Measurements from ENCODE around the gene AKT2.

Gene AKT2

GRCh38 chr19:40302224-40303011 is 17.3 kb upstream of the AKT2 start:
- H3K4me1 ChIP-seq (ENCODE audit: control insufficient read depth, insufficient read depth, low read length, unreplicated experiment): no peaks in the 10 kb centered on the region
- H3K79me2 ChIP-seq (ENCODE audit: control insufficient read depth, insufficient read depth, low read length, unreplicated experiment): no peaks in the 10 kb centered on the region
- H3K36me3 ChIP-seq (ENCODE audit: insufficient read depth, low read length): no peaks in the 10 kb centered on the region
- H3K27ac ChIP-seq (ENCODE audit: low read depth, low read length): no peak overlapping the region
- H3K4me3 ChIP-seq (ENCODE audit: low read depth, low read length): no peak overlapping the region
- no peaks in the 10 kb centered on the region for H3K27me3 ChIP-seq (ENCODE audit: insufficient read depth, low read length)
- H2AFZ ChIP-seq (ENCODE audit: low read length, unreplicated experiment): no peak overlapping the region

- H3K27me3 ChIP-seq (ENCODE audit: insufficient read depth, low read length): no peaks in the 10 kb centered on the region
- H3K4me1 ChIP-seq (ENCODE audit: control insufficient read depth, insufficient read depth, low read length, unreplicated experiment): no peaks in the 10 kb centered on the region
- no peaks in the 10 kb centered on the region for H3K79me2 ChIP-seq (ENCODE audit: control insufficient read depth, insufficient read depth, low read length, unreplicated experiment)
- no peak overlapping the region for H3K4me3 ChIP-seq (ENCODE audit: low read depth, low read length)
- H2AFZ ChIP-seq (ENCODE audit: low read length, unreplicated experiment): no peak overlapping the region
- no peaks in the 10 kb centered on the region for H3K36me3 ChIP-seq (ENCODE audit: insufficient read depth, low read length)
- H3K27ac ChIP-seq (ENCODE audit: low read depth, low read length): no peak overlapping the region
Observed at GRCh38 chr19:40300668-40301067, 15.5 kb upstream of the AKT2 start.

DNA sequence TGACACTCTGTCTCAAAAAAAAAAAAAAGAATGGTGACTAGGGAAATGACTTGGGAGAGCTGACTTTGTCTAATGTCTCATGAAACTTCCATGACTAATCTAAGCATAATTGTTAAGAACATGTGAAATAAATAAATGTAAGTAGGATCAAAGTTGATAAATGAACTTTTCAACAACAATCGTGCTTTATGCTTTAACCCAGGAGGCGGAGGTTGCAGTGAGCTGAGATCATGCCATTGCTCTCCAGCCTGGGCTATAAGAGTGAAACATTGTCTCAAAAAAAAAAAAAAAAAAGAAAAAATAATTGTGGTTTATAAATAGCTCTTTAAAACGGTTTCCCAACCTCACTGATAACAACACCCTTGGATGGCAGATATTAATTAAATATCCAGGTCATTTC is 12.9 kb upstream of the AKT2 start:
- Histone ChIP-seq H3K79me2 (ENCODE audit: control insufficient read depth, insufficient read depth, low read length, unreplicated experiment) (no peaks in the 10 kb centered on the region), H3K4me1 (ENCODE audit: control insufficient read depth, insufficient read depth, low read length, unreplicated experiment) (no peaks in the 10 kb centered on the region), H2AFZ (ENCODE audit: low read length, unreplicated experiment) (no peak overlapping the region), H3K27ac (ENCODE audit: low read depth, low read length) (no peak overlapping the region), H3K36me3 (ENCODE audit: insufficient read depth, low read length) (no peaks in the 10 kb centered on the region), H3K27me3 (ENCODE audit: insufficient read depth, low read length) (no peaks in the 10 kb centered on the region), H3K4me3 (ENCODE audit: low read depth, low read length) (no peak overlapping the region)

DNA sequence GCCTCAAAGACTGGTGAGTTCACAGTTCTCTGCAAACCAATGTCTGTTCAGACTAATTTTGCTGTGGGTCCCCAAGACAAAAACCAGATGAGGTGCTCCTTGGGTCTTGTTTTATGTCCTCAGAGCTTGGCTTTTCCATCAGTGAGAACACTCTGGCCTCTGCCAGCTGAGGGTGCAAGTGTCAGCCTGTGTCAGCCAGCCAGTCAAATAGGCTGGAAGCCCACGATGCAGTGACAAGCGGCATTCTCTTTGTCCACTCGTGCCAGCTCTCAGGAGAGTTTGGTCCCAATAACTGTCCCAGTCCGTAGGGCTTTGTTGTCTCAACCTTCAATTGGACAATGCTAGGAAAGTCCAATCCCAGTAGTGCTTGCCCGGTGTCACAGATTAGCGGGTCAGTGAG is 9.4 kb upstream of the AKT2 start:
- Histone ChIP-seq H3K79me2 (ENCODE audit: control insufficient read depth, insufficient read depth, low read length, unreplicated experiment) (no peaks in the 10 kb centered on the region), H2AFZ (ENCODE audit: low read length, unreplicated experiment) (no peak overlapping the region), H3K4me3 (ENCODE audit: low read depth, low read length) (no peak overlapping the region), H3K27me3 (ENCODE audit: insufficient read depth, low read length) (no peaks in the 10 kb centered on the region), H3K36me3 (ENCODE audit: insufficient read depth, low read length) (no peaks in the 10 kb centered on the region), H3K4me1 (ENCODE audit: control insufficient read depth, insufficient read depth, low read length, unreplicated experiment) (no peaks in the 10 kb centered on the region), H3K27ac (ENCODE audit: low read depth, low read length) (no peak overlapping the region)

DNA sequence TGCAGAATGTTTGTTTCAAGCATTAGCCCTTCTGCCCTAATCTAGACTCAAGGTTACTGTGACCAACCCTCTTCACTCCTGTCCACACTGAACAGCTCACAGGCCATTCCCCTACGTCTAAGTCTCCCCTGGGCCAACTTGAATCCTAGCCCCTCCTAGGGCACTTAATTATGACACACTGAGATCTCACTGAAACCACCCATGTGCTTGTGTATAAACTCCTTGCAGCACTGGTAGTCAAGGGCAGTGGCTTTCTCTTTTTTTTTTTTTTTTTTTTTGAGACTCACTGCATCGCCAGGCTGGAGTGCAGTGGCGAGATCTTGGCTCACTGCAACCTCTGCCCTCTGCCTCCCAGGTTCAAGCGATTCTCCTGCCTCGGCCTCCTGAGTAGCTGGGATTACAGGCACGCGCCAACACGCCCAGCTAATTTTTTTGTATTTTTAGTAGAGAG is 1.9 kb upstream of the AKT2 start:
- no peak overlapping the region for H3K27ac ChIP-seq (ENCODE audit: low read depth, low read length)
- no peaks in the 10 kb centered on the region for H3K27me3 ChIP-seq (ENCODE audit: insufficient read depth, low read length)
- H3K79me2 ChIP-seq (ENCODE audit: control insufficient read depth, insufficient read depth, low read length, unreplicated experiment): peaks cover 29% of the 10 kb centered on the region
- no peaks in the 10 kb centered on the region for H3K36me3 ChIP-seq (ENCODE audit: insufficient read depth, low read length)
- H3K4me1 ChIP-seq (ENCODE audit: control insufficient read depth, insufficient read depth, low read length, unreplicated experiment): peaks cover 13% of the 10 kb centered on the region
- H2AFZ ChIP-seq (ENCODE audit: low read length, unreplicated experiment): peak overlapping the region; percentile 98
- no peak overlapping the region for H3K4me3 ChIP-seq (ENCODE audit: low read depth, low read length)

DNA sequence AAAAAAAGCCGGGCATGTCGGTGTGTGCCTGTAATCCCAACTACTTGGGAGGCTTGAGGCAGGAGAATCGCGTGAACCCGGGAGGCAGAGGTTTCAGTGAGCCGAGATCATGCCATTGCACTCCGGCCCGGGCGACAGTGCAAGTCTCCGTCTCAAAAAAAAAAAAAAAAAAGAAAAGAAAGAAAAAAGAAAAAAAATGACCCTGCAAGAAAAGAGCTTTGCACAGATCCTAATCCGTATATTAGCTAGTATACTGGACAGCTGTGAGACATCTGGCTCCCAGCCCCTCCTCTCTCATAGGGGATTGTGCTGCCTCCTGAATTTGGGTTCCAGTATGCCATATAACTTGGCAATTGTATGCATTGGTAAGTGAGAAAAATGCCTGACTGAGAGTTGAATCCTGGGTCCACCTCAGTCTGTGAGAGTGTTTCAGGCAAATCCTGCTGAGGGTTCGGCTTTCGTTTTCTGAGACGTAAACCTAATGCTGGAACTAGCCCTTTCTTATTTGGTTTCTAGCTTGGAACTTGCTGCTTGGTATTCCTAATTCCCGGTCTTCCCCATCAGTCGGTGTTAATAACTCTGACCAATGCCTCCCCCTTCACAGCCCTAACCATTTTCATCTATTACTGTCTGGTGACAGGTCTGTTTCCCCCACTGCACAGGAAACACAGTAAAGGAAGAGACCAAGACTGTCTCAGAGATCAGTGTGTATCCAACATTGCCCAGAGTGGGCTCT is 1.3 kb upstream of the AKT2 start:
- Histone ChIP-seq H3K4me1 (ENCODE audit: control insufficient read depth, insufficient read depth, low read length, unreplicated experiment) (peaks cover 13% of the 10 kb centered on the region), H2AFZ (ENCODE audit: low read length, unreplicated experiment) (peak overlapping the region; percentile 98), H3K27ac (ENCODE audit: low read depth, low read length) (no peak overlapping the region; the same call in 1 of the 2 replicates), H3K36me3 (ENCODE audit: insufficient read depth, low read length) (no peaks in the 10 kb centered on the region), H3K4me3 (ENCODE audit: low read depth, low read length) (peak overlapping the region; percentile 68), H3K27me3 (ENCODE audit: insufficient read depth, low read length) (no peaks in the 10 kb centered on the region), H3K79me2 (ENCODE audit: control insufficient read depth, insufficient read depth, low read length, unreplicated experiment) (peaks cover 35% of the 10 kb centered on the region)

GRCh38 chr19:40285353-40286234 is 449 bp upstream of the AKT2 start:
- Histone ChIP-seq H3K4me1 (ENCODE audit: control insufficient read depth, insufficient read depth, low read length, unreplicated experiment) (peaks cover 13% of the 10 kb centered on the region), H3K27ac (ENCODE audit: low read depth, low read length) (peak overlapping the region; percentile 81), H3K4me3 (ENCODE audit: low read depth, low read length) (peak overlapping the region; percentile 85), H2AFZ (ENCODE audit: low read length, unreplicated experiment) (peak overlapping the region; percentile 90), H3K79me2 (ENCODE audit: control insufficient read depth, insufficient read depth, low read length, unreplicated experiment) (peaks cover 43% of the 10 kb centered on the region), H3K36me3 (ENCODE audit: insufficient read depth, low read length) (no peaks in the 10 kb centered on the region), H3K27me3 (ENCODE audit: insufficient read depth, low read length) (no peaks in the 10 kb centered on the region)

GRCh38 chr19:40284251-40284500 is 969 bp downstream of the AKT2 start:
- peaks cover 57% of the 10 kb centered on the region for H3K79me2 ChIP-seq (ENCODE audit: control insufficient read depth, insufficient read depth, low read length, unreplicated experiment)
- no peak overlapping the region for H2AFZ ChIP-seq (ENCODE audit: low read length, unreplicated experiment)
- peaks cover 13% of the 10 kb centered on the region for H3K4me1 ChIP-seq (ENCODE audit: control insufficient read depth, insufficient read depth, low read length, unreplicated experiment)
- H3K27ac ChIP-seq (ENCODE audit: low read depth, low read length): peak overlapping the region; percentile 72
- H3K4me3 ChIP-seq (ENCODE audit: low read depth, low read length): peak overlapping the region; percentile 85
- H3K27me3 ChIP-seq (ENCODE audit: insufficient read depth, low read length): no peaks in the 10 kb centered on the region
- H3K36me3 ChIP-seq (ENCODE audit: insufficient read depth, low read length): no peaks in the 10 kb centered on the region

GRCh38 chr19:40283414-40284250 is 1.5 kb downstream of the AKT2 start:
- peaks cover 61% of the 10 kb centered on the region for H3K79me2 ChIP-seq (ENCODE audit: control insufficient read depth, insufficient read depth, low read length, unreplicated experiment)
- peak overlapping the region; percentile 85 for H3K4me3 ChIP-seq (ENCODE audit: low read depth, low read length)
- no peaks in the 10 kb centered on the region for H3K27me3 ChIP-seq (ENCODE audit: insufficient read depth, low read length)
- H3K27ac ChIP-seq (ENCODE audit: low read depth, low read length): peak overlapping the region; percentile 72
- peaks cover 13% of the 10 kb centered on the region for H3K4me1 ChIP-seq (ENCODE audit: control insufficient read depth, insufficient read depth, low read length, unreplicated experiment)
- no peaks in the 10 kb centered on the region for H3K36me3 ChIP-seq (ENCODE audit: insufficient read depth, low read length)
- H2AFZ ChIP-seq (ENCODE audit: low read length, unreplicated experiment): no peak overlapping the region

DNA sequence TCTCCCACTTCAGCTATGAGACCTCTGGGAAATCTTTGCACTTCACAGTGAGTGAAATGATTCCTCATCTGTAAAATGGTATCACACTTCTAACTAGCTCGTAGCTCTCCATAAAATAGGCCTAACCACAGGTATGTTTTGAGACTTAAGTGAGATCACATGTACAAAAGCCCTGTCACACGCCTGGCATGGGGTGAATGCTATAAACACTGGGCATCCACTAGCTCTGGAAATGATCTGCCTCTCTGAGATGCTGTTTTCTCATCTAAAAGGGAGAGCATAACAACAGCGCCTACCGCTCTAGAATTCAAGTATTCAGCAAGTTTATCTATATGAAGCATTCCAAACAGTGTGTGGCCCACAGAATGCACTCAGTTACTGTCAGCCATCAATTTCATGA is 2.2 kb downstream of the AKT2 start:
- Histone ChIP-seq H3K79me2 (ENCODE audit: control insufficient read depth, insufficient read depth, low read length, unreplicated experiment) (peaks cover 68% of the 10 kb centered on the region), H3K4me1 (ENCODE audit: control insufficient read depth, insufficient read depth, low read length, unreplicated experiment) (peaks cover 13% of the 10 kb centered on the region), H3K4me3 (ENCODE audit: low read depth, low read length) (no peak overlapping the region), H3K27ac (ENCODE audit: low read depth, low read length) (no peak overlapping the region), H3K36me3 (ENCODE audit: insufficient read depth, low read length) (no peaks in the 10 kb centered on the region), H2AFZ (ENCODE audit: low read length, unreplicated experiment) (no peak overlapping the region), H3K27me3 (ENCODE audit: insufficient read depth, low read length) (no peaks in the 10 kb centered on the region)
